NCI-H2196 (cell line): ENCODE measurements around the gene SPOCK2.
"Not testable (repeated sequence)": the region's sequence is repeated elsewhere in the genome, so short reads cannot be mapped to it uniquely, and the experiment has no call there.

Experiments
- DNase-seq: peaks from one replicate; lab custom pipeline; 2025; ENCODE audit not compliant: unreplicated experiment; lab: John Stamatoyannopoulos, UW

The SPOCK2 gene

DNA sequence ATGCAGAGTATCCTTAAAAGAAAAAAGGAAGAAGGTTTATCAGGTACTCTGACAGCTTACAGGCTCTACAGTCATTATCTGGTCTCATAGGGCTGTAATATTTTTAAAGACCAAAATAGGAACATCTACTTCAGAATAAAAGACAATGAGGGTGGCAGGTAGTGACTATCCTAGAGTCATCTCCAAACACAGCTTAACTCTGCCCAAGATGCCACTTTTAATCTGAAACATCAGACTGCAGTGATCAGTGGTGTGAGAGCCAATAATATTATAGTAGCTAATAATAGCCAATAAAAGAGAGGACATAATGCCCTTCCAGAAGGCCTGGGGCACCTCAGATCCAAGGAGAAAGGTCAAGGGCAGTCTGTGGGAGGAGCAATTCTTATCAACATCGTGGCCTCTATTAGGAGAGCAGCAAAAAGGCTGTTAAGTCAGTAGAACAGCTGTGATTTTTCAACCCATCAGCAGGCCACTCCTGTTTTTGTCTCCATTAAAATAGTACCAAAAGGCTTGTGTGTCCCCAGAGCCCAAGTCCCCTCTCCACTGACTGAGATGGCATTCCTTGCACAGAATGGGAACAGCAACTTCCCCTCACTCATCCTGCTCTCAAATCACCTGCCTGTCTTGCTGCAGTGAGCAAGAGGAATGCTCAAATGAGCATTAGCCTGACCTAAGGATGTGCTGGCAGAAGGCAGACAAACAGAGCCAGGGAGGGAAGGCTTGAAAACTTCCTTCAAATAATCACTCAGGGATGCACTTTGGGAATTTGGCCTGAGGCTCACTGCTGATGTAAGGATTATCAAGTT lies 20.7 kb upstream of the SPOCK2 start:
- DNase-seq = no peak

GRCh38 chr10:72108004-72108370 lies 19.6 kb upstream of the SPOCK2 start:
- DNase-seq = not testable (repeated sequence)

- no peak for DNase-seq
These were observed 19.1 kb upstream of the SPOCK2 start for GRCh38 chr10:72107325-72108003.

DNA sequence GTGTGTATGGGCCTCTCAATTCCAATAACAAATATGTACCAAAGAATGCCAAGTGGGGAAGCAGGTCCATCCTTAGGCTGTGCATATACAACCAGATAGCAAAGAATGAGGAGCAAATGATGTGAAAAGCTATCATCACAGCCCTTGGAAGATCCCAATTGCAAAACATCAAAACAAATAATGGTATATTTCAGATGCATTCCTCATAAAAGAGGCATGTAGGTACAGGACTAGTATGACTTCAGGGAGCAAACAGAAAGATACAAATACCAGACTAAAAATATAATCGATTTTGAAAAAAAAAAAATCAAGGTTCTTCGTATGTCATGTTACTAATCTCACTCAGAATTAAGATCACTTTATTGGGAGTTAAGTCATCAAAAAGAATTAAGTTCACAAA lies 18.5 kb upstream of the SPOCK2 start:
- no peak for DNase-seq

DNA sequence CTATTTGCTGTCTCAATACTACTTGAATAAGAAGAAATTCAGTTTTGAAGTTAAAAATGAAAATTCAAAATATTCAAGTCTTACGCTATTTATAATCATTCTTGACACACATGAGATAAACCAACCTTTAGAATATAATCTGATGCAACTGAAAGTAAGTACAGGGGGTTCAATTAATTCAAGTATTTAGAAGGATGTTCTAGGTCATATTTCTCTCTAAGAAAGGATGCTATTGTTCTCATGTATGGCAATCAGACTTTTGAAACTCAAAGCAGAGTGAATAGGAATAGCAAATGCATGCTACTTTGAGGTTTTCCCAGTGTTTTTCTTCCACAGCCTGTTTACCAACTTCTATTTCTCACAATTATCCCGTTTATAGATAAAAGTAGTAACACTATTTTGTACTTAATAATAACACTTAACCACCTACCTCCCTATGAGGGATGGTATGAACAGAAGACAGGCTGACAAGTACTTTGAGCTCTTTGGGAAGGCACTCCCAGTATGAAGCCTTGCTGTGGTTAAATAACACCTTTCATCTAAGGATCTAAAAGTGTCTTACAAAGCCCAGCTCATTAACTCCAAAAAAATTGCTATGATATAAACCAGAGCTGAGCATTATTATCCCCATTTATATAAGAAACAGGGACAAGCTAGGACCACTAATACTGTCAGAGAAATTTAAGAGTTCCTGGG lies 18.0 kb upstream of the SPOCK2 start:
- no peak for DNase-seq

GRCh38 chr10:72105710-72106109 lies 17.4 kb upstream of the SPOCK2 start:
- no peak for DNase-seq

DNA sequence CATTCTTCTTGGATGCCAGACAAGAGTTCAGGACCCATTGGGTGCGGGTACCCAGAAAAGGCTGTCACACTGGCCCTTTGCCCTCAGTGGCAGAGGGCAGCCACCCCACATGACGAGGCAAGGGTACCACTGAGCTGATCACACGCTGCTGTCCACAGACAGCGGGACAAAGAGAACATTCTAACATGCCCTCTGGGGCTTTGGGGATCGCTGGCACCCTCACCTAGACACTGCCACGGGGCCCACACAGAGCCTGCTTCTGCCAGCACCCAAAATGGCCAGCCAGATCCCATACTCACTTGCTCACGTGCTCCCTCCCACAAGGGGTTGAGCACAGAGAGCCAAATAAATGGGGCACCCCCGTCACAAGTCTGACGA lies 16.7 kb upstream of the SPOCK2 start:
- no peak for DNase-seq

DNA sequence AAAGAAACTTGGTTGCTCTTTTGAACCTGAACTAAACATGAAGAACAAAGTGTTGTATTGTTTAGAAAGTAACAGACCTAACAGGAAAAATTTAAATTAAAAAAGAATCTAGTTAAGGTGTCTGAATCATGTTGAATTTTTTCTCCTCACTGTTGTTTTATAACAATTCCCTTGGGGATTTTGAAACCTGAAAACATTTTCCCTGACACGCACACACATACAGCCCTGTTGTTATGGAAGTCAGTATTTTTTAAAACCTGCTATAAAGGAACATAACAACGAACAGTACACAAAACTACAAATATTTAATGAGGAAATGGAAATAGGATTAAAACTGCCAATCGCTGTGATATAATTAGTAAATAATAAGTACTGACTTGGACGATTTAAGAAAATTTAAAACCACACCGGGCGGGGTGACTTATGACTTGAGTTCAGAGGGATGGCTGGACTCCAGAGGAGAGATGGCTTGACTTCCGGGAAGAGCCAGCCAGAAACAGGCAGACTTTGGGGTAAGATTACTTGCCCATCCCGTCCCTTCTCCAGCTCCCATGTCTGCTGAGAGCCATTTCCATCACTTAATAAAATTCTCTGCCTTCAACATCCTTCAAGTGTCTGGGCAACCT lies 16.2 kb upstream of the SPOCK2 start:
- DNase-seq = no peak

DNA sequence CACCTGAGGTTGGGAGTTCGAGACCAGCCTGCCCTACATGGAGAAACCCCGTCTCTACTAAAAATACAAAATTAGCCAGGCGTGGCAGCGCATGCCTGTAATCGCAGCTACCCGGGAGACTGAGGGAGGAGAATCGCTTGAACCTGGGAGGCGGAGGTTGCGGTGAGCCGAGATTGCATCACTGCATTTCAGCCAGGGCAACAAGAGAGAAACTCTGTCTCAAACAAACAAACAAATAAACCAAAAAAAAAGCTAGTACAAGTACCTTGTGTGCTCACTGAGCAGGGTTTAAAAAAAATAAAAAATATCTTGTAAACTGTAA lies 11.2 kb upstream of the SPOCK2 start:
- DNase-seq = no peak

DNA sequence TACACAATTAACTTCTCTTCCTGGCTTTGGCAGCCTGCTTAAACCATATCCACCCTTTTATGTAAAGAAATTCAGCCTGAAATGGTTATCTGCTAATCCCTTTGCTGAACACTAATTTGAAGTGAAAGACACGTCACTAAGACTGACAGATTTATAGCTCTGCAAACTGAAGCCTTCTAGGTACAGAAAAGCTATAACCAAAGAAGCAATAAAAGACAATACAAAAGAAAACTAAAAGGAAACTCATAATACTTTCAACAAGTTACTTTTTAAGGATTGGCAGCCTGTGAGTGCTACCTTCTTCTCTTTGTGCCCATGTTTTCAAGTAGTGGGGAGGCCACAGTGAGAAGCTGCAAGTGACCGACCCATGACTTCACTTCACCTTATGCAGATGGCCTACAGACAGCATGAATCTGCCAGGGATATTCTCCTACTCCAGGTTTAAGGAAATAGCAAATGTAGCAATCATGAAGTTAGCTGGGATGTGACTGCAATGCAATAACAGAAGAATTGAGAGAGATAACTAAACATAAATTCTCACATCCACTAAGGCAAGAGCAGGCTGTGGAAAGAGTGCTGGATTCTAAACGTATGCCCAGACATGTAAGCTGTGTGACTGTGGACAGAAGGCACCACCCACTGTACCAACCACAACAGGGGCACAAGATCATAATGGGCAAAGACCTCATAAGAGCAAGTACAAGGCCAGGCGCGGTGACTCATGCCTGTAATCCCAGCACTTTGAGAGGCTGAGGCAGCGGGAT lies 10.7 kb upstream of the SPOCK2 start:
- DNase-seq = no peak

GRCh38 chr10:72098301-72098835 lies 10.0 kb upstream of the SPOCK2 start:
- no peak for DNase-seq

GRCh38 chr10:72097448-72098300 lies 9.3 kb upstream of the SPOCK2 start:
- no peak for DNase-seq

GRCh38 chr10:72096115-72097000 lies 8.0 kb upstream of the SPOCK2 start:
- no peak for DNase-seq

DNA sequence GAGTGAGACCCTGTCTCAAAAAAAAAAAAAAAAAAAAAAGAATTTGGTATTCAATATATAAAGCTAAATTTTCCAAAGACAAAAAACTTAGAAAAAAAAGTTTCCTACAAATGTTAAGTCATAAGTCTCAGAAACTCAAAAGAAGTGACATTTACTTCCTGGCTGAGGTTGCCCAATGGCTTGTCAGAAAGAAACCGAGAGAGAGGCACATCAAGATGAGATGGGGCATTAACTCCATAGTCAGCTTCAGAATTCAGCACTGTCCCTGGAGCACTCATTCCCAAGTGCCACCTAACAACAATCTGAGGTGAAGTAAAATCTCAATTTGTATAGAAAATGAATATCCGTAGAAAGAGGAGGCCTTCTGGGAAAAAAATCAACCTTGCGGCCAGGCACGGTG lies 6.8 kb upstream of the SPOCK2 start:
- DNase-seq = no peak

GRCh38 chr10:72094574-72094973 lies 6.2 kb upstream of the SPOCK2 start:
- no peak for DNase-seq

- DNase-seq = no peak
These were observed 5.1 kb upstream of the SPOCK2 start for GRCh38 chr10:72093450-72093849.

- no peak for DNase-seq
These were observed 4.6 kb upstream of the SPOCK2 start for GRCh38 chr10:72092987-72093386.

GRCh38 chr10:72092171-72092924 lies 4.0 kb upstream of the SPOCK2 start:
- no peak for DNase-seq
